ENCODE measurements around the gene WDR4.
"Not testable (repeated sequence)": the region's sequence is repeated elsewhere in the genome, so short reads cannot be mapped to it uniquely, and the experiment has no call there.

The WDR4 gene

DNA sequence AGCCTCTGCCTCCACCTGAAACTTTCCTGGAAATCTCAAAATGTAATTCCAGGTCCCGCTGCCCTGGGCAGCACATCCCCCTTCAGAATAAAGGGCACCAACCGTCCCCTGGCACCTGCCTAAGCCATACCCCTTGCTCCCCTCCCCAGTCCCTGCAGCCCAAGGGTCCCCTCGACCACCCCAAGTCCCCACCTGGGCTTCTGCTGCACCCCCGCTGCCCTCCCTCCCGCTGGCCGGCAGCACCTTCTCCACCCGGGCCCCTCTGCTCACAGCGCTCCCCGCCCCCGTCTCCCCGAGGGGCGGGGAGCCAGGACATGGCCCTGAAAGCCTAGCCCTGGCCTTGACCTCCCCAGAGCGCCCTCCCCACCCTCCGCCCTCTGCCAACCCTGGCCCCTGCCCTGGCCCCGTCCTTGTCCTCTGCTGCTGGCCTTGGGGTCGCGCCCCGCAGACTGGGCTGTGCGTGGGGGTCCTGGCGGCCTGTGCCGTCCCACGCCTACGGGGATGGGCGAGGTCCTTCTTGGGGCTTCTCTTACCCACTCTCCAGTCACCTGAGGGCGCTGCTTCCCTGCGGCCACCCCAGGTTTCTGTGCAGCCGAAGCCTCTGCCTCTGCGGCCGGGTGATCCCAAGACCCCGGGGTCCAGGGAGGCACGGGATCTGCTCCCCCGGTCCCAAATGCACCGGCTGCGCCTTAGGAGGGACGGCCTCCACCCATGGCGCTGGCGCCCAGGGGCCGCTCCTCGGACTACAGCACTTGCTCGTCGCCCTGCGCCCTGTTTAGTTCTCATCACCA, 41.7 kb downstream of the WDR4 start:
- no peak for DNase-seq

- no peak for DNase-seq
These were observed 42.5 kb downstream of the WDR4 start for GRCh38 chr21:42836767-42837301.

- no peak for DNase-seq
These were observed 43.0 kb downstream of the WDR4 start for GRCh38 chr21:42836402-42836666.

GRCh38 chr21:42835611-42836401, 43.5 kb downstream of the WDR4 start:
- no peak for DNase-seq

DNA sequence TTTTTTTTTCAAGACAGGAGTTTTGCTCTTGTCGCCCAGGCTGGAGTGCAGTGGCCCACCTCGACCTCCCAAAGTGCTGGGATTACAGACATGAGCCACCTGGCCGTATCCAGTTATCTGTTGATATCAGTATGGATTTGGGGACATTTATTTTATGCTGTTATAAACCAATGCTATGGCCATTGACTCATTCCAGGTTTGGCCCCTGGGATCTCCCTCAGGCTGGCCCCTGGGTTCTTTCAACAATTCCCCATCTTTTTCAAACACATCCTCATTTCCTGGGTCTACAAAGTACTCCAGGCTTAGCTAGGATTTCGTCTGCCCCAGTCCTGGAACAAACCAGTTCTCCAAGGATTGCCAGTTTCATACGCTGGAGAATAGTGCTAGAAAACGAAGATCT, 44.1 kb downstream of the WDR4 start:
- DNase-seq: no peak

DNA sequence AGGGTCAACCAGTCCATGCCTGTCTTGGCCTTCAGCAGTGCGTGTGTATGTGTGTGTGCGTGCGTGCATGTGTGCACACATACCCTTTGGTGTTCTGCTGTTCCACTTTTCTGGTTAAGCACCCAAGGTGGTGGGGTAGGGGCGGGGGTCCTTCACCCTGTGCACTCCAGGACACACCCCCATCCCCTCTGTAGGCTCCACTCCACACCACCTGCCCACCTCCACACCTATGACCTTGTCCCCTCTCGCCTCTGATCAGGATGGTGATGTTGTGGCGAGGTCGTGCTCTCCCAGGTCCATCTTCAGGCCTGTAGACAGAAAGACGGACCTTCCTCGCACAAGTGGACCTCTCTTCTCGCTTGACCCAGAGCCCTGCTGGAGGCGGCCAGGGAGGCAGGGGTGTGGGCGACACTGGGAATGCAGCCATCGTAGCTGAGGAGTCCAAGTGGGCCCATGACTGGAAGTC, 44.6 kb downstream of the WDR4 start:
- no peak for DNase-seq

GRCh38 chr21:42833859-42834725, 45.2 kb downstream of the WDR4 start:
- no peak for DNase-seq

GRCh38 chr21:42833439-42833815, 45.9 kb downstream of the WDR4 start:
- DNase-seq: peak; percentile 62

DNA sequence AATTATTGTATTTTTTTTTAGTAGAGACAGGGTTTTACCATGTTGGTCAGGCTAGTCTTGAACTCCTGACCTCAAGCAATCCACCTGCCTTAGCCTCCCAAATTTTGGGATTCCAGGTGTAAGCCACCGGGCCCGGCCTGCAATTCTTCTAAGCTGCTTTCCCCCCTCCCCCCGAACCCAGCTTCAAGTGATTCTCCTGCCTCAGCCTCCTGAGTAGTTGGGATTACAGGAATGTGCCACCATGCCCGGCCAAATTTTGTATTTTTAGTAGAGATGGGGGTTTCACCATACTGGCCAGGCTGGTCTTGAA, 47.1 kb downstream of the WDR4 start:
- not testable (repeated sequence) for DNase-seq

- peak; percentile 40 for DNase-seq
These were observed 48.6 kb downstream of the WDR4 start for GRCh38 chr21:42830456-42831455.

- DNase-seq: no peak
These were observed 49.4 kb downstream of the WDR4 start for GRCh38 chr21:42829954-42830353.

DNA sequence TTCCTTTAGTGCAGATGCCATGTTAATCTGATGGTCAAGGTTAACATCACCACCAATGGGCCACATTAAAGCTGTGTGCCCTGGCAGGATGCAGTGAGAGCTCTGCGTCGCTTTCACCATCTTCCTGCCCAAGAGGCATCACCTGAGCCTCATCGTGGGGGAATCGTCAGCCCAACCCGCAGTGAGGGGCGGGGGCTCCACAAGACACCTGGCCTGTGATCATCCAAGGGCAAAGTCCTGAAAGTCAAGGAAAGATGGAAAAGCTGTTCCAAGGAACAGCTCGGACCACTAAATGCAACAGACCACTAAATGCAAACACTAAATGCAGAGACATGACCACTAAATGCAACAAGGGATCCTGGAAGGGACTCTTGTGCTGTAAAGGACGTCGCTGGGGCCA, 49.9 kb downstream of the WDR4 start:
- DNase-seq: no peak

DNA sequence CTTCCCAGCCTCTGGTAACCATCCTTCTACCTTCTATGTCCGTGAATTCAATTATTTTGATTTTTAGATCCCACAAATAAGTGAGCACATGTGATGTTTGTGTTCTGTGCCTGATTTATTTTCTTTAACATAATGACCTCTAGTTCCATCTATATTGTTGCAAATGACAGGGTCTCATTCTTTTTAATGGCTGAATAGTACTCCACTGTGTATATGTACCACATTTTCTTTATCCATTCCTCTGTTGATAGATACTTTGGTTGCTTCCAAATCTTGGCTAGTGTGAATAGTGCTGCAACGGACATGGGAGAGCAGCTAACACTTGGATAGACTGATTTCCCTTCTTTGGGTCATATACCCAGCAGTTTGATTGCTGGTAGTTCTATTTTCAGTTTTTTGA, 51.8 kb downstream of the WDR4 start:
- DNase-seq: no peak

- DNase-seq: no peak
These were observed 58.5 kb downstream of the WDR4 start for GRCh38 chr21:42820616-42821465.

DNA sequence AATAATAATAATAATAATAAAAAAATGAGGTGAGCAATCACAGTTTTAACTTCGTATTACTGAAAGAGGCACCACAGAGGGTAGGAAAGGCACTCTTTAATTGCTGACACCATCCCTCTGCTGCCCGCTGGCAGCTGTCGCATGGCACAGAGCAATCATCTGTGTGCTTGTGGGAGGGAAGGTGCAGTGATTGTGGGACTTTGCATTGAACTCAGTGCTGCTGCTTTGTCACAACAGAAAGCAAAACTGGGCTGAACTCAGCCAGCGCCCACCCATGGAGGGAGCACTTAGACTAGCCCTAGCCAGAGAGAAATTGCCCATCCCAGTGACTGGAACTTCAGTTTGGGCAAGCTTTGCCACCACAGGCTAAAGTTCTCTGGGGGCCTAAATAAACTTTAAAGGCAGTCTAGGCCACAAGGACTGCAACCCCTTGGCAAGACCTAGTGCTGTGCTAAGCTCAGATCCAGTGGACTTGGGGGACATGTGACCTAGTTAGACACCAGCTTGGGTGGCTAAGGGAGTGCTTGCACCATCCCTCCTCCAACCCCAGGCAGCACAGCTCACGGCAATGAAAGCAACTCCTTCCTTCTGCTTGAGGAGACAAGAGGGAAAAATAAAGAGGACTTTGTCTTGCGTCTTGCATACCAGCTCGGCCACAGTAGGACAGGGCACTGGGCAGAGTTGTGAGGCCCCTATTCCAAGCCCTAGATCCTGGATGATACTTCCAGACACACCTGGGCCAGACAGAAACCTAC, 59.3 kb downstream of the WDR4 start:
- DNase-seq: no peak

GRCh38 chr21:42818328-42818749, 61.0 kb downstream of the WDR4 start:
- DNase-seq: peak; percentile 84

DNA sequence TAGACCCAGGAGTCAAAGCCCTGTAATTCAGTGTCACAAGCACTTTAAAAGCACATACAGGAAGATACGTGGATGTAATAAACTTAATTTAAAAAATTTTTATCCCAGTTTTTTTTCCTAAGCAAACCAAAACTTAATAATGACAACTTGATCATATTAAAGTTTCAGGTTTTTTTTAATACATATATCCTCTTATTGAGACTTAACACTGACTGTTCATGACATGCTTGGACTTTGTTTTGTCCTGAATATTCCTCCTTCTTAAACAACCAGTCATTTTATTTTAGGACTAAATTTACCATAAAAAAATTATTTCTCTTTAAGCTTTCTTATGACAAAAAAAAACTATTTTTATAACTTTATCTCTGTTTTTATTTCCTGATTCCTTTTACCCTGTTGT, 64.1 kb downstream of the WDR4 start:
- DNase-seq: no peak

- DNase-seq: not testable (repeated sequence)
These were observed 66.7 kb downstream of the WDR4 start for GRCh38 chr21:42812528-42813241.

DNA sequence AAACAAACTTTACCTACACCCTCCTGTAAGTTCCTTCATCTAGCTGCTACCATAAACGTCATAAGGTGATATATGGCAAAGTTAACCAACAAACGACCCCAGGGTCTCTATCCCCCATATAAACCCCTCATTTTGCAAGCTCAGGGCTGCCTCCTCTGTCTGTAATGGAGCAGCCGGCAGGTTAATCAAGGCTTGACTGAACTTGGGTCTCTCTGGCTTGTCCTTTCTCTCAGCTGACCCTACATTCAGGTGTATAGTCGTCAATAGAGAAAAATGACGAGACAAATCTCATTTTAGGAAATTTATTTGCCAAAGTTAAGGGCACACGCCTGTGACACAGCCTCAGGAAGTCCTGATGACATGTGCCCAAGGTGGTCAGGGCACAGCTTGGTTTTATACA, 67.4 kb downstream of the WDR4 start:
- DNase-seq: no peak

Data from CD4-positive, alpha-beta T cell treated with Interleukin-17A for 4 hours (primary cell).